GM19324 (cell line): Measurements from ENCODE around the gene CCRL2.
"Not testable (repeated sequence)": the region's sequence is repeated elsewhere in the genome, so short reads cannot be mapped to it uniquely, and the experiment has no call there.

Source experiments
- ATAC-seq: cut with Tn5 transposase; IDR thresholded peaks from one replicate; pipeline ENCODE4 v1.9.1; 2021; ENCODE audit warnings: mild to moderate bottlenecking, moderate library complexity; ENCODE audit not compliant: unreplicated experiment, low FRiP score

The CCRL2 gene

GRCh38 chr3:46427404-46427803 lies 20.3 kb downstream of the CCRL2 start:
- ATAC-seq: not testable (repeated sequence)

DNA sequence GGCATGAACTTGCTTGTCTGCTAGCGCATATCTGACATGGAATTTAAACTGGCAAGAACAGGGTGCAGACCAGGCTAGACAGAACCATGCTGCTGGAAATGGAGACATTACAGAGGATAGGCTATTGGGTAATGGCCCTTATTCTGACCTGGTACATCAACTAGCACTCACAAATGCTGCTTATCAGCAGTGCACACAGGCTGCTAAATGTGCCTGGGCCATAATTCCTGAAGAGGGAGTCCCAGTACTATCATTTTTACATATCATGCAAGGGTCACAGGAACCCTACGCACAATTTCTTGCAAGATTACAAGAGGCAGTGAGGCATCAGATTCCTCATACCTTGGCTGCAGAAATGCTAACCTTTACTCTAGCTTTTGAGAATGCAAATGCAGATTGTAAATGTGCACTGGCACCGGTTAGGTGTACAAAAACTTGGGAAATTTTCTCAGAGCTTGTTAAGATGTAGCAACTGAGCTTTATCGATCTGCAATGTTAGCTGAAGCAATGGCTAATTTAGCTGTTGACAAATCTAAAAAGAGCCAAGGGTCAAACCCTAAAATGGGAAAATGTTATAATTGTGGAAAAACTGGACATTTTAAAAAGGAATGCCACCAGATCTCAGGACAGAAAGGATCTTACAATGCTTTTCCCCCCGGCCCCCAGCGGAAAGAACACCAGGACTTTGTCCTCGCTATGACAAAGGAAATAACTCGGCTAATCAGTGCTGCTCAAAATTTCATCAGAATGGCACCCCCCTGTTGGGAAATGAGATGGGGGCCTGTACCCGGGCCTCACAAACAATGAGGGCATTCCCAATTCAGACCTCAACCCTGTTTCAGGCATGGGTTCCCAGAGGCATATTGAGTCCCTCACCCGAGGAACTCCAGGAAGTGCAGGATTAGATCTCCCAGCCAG lies 21.1 kb downstream of the CCRL2 start:
- no peak for ATAC-seq

GRCh38 chr3:46429250-46429649 lies 22.2 kb downstream of the CCRL2 start:
- ATAC-seq: no peak

DNA sequence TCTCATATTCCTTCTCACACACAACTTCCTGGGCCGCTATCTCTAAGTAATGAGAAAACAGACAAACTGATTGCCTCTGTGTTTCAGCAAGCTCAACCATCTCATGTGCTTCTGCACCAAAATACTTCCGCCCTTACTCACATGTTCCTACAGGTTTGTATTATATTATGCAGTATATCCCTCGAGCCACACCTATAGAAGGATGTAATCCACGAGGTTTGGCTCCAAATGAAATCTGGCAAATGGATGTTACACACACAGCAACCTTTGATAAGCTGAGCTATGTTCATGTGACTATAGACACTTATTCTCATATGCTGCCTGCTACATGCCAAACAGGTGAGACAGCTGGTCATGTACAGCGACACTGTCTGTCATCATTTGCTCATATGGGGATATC lies 22.6 kb downstream of the CCRL2 start:
- ATAC-seq: no peak

DNA sequence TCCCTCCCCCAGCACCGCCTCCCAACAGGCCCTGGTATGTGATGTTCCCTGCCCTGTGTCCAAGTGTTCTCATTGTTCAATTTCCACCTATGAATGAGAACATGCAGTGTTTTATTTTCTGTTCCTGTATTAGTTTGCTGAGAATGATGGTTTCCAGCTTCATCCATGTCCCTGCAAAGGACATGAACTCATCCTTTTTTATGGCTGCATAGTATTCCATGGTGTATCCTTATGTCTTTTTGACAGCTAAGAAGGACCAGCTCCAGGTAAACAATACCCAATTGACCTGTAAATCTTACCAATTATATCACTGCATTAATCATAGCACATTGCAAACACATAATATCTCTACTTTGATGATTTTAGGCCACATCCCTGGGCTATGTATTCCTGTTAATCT lies 23.8 kb downstream of the CCRL2 start:
- ATAC-seq: not testable (repeated sequence)

DNA sequence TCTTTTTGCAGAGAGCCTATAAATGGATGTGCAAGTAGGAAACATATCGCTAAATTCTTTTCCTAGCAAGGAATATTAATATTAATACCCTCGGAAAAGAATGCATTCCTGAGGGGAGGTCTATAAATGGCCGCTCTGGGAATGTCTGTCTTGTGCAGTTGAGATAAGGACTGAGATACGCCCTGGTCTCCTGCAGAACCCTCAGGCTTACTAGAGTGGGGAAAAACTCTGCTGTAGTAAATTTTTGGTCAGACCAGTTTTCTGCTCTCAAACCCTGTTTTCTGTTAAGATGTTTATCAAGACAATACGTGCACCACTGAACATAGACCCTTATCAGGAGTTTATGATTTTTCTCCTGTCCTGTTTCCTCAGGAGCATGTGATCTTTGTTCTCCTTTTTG lies 24.8 kb downstream of the CCRL2 start:
- not testable (repeated sequence) for ATAC-seq

DNA sequence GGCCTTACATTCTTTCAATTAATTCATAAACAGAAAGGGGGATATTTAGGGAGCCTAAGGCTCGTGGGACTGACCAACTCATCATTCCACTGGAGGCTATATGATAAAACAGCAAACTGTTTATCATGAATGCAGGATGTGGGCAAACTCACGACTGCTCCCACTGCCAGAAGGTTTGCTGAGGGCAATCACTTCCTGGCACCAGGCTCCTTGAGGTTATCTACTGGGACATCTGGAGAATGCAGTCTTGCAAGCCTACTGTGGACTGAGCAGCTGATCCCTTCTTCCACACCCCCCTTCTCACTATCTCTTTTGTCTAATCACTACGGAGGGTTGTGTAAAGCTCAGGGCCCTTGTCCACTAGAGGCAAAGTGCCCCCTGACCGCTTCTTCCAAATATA lies 26.1 kb downstream of the CCRL2 start:
- ATAC-seq: not testable (repeated sequence)

- ATAC-seq: no peak
These were observed 26.8 kb downstream of the CCRL2 start for GRCh38 chr3:46433841-46434240.

DNA sequence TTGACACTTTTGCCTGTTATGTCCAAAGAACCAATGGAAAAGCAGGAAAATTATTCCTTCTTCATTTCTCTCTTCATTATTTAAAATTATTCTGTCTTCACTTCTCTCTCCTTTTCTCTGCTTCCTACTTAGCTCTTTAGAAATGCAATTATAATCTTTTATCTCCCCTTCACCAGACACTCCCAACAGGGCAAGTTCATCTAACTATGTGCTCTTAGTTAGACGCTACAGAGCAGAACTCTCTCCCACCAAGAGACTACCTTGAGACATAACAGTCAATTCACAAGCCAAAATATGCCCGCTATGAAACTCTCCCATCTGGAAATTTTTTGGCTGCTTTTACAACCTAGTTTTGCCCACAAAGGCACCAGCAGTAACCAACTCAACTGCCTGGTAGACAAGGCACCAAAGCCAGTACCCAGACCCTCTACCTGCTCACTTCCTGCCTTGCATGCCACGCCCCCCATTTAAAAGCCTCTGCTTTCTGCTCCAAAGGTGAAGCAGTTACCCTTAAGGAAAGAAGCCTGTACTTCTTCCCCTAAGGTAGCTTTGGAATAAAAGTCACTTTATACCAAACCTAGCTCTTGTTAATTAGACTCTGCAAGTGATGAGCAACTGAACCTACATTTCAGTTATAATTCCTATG lies 28.1 kb downstream of the CCRL2 start:
- no peak for ATAC-seq

DNA sequence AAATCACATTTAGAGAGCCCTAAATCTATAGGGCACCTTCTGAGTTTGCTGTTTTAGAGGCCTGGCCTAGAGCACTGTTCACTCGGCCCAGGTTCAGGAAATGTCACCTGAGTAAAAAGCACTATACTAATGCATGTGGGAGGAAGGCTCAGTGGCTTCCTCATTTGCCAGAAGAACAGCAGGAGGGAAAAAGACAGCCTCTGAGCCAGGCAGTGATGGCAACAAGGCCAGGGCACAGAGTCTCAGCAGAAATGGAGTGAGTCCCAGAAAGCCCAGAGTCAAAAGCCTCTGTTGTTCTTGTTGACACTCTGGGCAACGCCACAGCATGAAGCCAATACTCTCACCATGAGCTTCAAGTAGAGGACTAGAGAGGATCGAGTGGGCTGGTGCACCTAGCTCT lies 31.8 kb downstream of the CCRL2 start:
- no peak for ATAC-seq

GRCh38 chr3:46440531-46441294 lies 33.7 kb downstream of the CCRL2 start:
- no peak for ATAC-seq

GRCh38 chr3:46442576-46443530 lies 35.8 kb downstream of the CCRL2 start:
- no peak for ATAC-seq

GRCh38 chr3:46447228-46447985 lies 40.3 kb downstream of the CCRL2 start:
- ATAC-seq: no peak

GRCh38 chr3:46448721-46449120 lies 41.7 kb downstream of the CCRL2 start:
- no peak for ATAC-seq

GRCh38 chr3:46449755-46450552 lies 42.9 kb downstream of the CCRL2 start:
- no peak for ATAC-seq

DNA sequence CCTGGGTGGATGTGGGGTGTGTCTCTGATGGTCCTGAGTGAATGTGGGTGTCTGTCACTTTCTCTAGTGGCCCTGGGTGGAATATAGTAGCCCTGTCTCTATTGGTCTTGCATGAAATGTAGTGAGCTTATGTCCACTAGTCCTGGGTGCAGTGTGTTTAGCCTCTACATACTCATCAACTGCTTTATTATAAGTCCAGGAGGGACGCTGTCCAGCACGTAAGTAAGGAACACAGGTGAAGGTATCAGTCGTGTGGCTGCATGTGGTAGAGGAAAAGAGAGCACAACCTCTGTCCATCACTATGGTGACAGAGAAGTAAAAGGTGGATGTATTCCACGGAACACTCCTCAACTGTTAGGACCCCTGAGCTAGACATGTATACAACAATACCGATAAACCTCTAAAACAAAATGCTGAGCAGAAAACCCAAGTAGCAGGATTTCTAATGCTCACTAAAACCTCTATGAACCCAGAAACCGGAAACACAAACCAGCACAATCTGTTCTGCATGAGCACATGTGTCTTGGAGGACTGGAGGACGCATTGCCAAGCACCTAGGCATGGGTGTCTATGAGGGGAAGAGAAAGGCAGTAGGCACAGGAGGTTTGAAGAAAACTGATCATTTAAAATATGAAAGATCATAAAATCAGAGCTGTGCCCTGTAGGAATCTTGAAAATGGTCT lies 46.6 kb downstream of the CCRL2 start:
- ATAC-seq: no peak

DNA sequence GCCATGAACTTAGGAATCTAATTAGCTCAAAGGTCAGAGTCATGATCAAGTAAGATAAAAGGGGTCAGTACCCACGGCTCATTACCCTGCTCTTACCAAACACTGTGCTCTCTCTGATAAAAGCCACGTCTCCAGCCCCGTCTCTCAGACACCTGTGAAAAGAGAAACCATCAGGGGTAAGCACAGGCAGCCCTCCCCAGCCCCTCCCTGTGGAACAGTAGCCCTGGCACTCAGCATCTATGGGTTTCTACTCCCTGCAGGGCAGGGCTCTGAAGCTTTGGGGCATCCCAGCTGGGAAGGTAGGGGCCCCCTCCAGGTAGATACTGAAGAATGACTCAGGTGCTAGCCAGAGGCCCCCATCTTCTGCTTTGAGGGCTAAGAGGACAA lies 47.1 kb downstream of the CCRL2 start:
- no peak for ATAC-seq

DNA sequence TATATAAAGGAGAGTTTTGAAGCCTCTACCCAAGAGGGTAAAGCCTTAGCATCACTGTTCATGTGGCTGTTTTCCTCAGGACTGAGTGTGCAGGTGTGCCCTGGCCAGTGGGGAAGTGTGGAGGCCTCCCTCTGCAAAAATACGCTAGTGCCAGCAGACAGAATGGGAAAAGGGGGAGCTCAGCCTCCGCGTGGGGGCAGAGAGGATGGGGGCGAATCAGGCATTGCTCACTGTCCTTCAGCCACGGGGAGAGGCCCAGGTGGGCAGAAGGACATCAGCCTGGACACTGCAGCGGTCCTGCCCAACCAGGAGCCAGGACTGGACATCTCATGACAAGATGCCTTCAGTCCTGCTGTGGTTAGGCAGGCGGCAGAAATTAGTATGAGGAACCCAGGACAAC lies 47.5 kb downstream of the CCRL2 start:
- no peak for ATAC-seq
